ENCODE data around the gene PTPRF. TPM values are rescaled to one million over a fixed set of nuclear protein-coding genes. Genes with fewer than 3 reads are reported as not detected.

PTPRF gene
- total RNA-seq, 4 donors from 2014 or later, result 204 to 236 (median 231) TPM

- no peak overlapping the region for H3K4me3 ChIP-seq (ENCODE audit: low read depth, poor library complexity, severe bottlenecking)
- no peak for TF ChIP-seq POLR2A (IDR thresholded peaks at IDR 0.05)
- TF ChIP-seq, protein P1, sequence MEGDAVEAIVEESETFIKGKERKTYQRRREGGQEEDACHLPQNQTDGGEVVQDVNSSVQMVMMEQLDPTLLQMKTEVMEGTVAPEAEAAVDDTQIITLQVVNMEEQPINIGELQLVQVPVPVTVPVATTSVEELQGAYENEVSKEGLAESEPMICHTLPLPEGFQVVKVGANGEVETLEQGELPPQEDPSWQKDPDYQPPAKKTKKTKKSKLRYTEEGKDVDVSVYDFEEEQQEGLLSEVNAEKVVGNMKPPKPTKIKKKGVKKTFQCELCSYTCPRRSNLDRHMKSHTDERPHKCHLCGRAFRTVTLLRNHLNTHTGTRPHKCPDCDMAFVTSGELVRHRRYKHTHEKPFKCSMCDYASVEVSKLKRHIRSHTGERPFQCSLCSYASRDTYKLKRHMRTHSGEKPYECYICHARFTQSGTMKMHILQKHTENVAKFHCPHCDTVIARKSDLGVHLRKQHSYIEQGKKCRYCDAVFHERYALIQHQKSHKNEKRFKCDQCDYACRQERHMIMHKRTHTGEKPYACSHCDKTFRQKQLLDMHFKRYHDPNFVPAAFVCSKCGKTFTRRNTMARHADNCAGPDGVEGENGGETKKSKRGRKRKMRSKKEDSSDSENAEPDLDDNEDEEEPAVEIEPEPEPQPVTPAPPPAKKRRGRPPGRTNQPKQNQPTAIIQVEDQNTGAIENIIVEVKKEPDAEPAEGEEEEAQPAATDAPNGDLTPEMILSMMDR (IDR thresholded peaks at IDR 0.05), result no peak
- 93 to 94% methylated on average over 17 to 19 of the region's 21 CpGs for WGBS, 2 donors
- intact Hi-C loops (cut with DNase I; ENCODE audit: low total_unique reads), result no loop called here
- no peak for DNase-seq (ENCODE audit: low spot score in 2 of 2)
Observed at GRCh38 chr1:43619314-43619790, 88.7 kb downstream of the PTPRF start.

GRCh38 chr1:43619996-43620920 is 89.6 kb downstream of the PTPRF start:
- H3K4me3 ChIP-seq (ENCODE audit: low read depth, poor library complexity, severe bottlenecking), result no peak overlapping the region
- no peak for DNase-seq (ENCODE audit: low spot score in 2 of 2)
- intact Hi-C loops (cut with DNase I; ENCODE audit: low total_unique reads), result no loop called here
- 92 to 93% methylated on average over 21 to 22 of the region's 22 CpGs for WGBS, 2 donors
- TF ChIP-seq, protein P1 (IDR thresholded peaks at IDR 0.05), result no peak
- no peak for TF ChIP-seq POLR2A (IDR thresholded peaks at IDR 0.05)

DNA sequence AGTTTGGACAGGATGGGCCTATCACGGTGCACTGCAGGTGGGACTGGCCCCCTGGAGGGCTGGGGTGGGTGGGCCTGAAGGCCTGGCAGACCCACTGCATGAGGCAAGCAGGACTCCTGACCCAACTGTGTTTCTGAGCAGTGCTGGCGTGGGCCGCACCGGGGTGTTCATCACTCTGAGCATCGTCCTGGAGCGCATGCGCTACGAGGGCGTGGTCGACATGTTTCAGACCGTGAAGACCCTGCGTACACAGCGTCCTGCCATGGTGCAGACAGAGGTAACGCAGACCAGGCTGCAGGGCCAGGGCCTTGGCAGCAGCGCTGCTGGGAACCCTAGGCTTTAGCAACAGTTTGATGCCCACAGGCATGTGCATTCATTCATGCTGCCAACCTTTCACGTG is 90.3 kb downstream of the PTPRF start:
- no peak overlapping the region for H3K4me3 ChIP-seq (ENCODE audit: low read depth, poor library complexity, severe bottlenecking)
- WGBS, 2 donors, result 77 to 90% methylated on average over 16 of the region's 16 CpGs
- no peak for DNase-seq (ENCODE audit: low spot score in 2 of 2)
- intact Hi-C loops (cut with DNase I; ENCODE audit: low total_unique reads), result no loop called here
- no peak for TF ChIP-seq POLR2A (IDR thresholded peaks at IDR 0.05)
- TF ChIP-seq, protein P1 (IDR thresholded peaks at IDR 0.05), result no peak

GRCh38 chr1:43621386-43621785 is 90.7 kb downstream of the PTPRF start:
- DNase-seq (ENCODE audit: low spot score in 2 of 2), result no peak
- intact Hi-C loops (cut with DNase I; ENCODE audit: low total_unique reads), result no loop called here
- no peak for TF ChIP-seq POLR2A (IDR thresholded peaks at IDR 0.05)
- TF ChIP-seq, protein P1 (IDR thresholded peaks at IDR 0.05), result no peak
- H3K4me3 ChIP-seq (ENCODE audit: low read depth, poor library complexity, severe bottlenecking), result no peak overlapping the region
- 78 to 82% methylated on average over 3 of the region's 3 CpGs for WGBS, 2 donors

DNA sequence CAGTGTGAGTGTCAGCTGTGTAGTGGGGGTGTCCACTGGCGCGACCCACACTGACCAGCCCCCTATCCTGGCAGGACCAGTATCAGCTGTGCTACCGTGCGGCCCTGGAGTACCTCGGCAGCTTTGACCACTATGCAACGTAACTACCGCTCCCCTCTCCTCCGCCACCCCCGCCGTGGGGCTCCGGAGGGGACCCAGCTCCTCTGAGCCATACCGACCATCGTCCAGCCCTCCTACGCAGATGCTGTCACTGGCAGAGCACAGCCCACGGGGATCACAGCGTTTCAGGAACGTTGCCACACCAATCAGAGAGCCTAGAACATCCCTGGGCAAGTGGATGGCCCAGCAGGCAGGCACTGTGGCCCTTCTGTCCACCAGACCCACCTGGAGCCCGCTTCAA is 91.2 kb downstream of the PTPRF start:
- TF ChIP-seq POLR2A (IDR thresholded peaks at IDR 0.05), result no peak
- TF ChIP-seq, protein P1 (IDR thresholded peaks at IDR 0.05), result no peak
- no peak for DNase-seq (ENCODE audit: low spot score in 2 of 2)
- 86% methylated on average over 18 of the region's 18 CpGs for WGBS, 2 donors
- intact Hi-C loops (cut with DNase I; ENCODE audit: low total_unique reads), result no loop called here
- H3K4me3 ChIP-seq (ENCODE audit: low read depth, poor library complexity, severe bottlenecking), result no peak overlapping the region

All from lower leg skin (tissue), 4 donors.